GM06990 (cell line): Measurements from ENCODE around the gene ZNF793.
A peak's percentile ranks its signal among the peaks of the same experiment; 100 is the strongest.

Experiments used
- DNase-seq: peaks from one replicate; pipeline ENCODE4 v3.0.0-alpha.2; 2011; ENCODE audit not compliant: insufficient read length; ENCODE audit errors: extremely low read depth
- H3K27me3 ChIP-seq: replicated peaks from 2 replicates; pipeline ENCODE4 v1.6.0; 2011; ENCODE audit warnings: low read length; ENCODE audit not compliant: control insufficient read depth, insufficient read depth
- H3K36me3 ChIP-seq: 2 replicates; pipeline ENCODE4 v1.5.1; 2011; ENCODE audit warnings: low read length; ENCODE audit not compliant: control insufficient read depth, insufficient read depth
- H3K4me3 ChIP-seq: replicated peaks from 2 replicates; pipeline ENCODE4 v1.5.1; 2011; ENCODE audit warnings: low read depth, mild to moderate bottlenecking, control low read depth, low read length
- TF ChIP-seq, protein P1 (sequence below): IDR thresholded peaks from 2 replicates; pipeline ENCODE4 v1.5.1; 2011; ENCODE audit warnings: low read length, control low read depth, mild to moderate bottlenecking, inconsistent platforms; ENCODE audit not compliant: insufficient read depth, poor library complexity, severe bottlenecking

ZNF793 gene

DNA sequence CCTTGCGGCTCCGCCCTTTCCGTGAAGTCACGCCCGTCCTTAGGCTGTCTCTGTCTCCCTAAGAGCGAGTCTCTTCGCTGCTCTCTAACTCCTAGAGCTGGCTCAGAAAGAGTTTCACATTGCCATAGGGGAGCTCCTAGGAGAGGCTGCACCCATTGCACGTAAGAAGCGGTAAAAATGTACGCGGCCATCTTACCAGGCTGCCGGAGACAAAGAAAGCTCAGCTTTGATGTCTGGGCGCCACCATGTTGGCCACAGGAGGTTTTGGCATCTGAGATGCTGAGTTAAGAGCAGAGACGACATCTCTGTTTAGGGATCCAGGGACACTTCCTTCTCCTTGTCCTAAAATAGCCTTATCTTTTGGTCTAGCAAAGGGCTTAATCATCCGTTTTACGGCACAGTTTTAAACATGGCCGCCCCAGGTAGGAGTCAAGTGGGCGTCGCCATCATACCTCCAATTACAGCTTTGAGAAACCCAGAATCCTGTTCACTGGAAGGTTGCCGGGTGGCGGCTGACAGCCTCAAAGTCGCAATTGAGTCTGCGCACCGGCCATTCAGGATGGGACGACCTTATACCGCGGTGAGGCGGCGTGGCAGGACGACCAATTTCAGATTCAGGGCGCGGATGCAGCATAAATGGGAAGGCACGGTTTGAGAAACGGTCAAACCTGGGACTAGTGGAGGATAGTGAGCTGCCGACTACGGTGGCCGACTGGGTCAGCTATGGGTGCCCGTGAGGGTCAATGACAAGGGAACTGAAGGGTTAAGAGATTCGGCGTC lies at the start of gene ZNF793:
Gene ZNF793 (plus strand): TSS at position 553 of the 780 bp plus-strand sequence. CDS start 16,501 bp downstream, outside the sequence.
- Histone ChIP-seq H3K27me3 (no peaks in the 10 kb centered on the region), H3K4me3 (peak within 1 kb of the TSS; percentile 89), H3K36me3 (no peaks in the 10 kb centered on the region; the same call in 1 of the 2 replicates)
- TF ChIP-seq, protein P1, sequence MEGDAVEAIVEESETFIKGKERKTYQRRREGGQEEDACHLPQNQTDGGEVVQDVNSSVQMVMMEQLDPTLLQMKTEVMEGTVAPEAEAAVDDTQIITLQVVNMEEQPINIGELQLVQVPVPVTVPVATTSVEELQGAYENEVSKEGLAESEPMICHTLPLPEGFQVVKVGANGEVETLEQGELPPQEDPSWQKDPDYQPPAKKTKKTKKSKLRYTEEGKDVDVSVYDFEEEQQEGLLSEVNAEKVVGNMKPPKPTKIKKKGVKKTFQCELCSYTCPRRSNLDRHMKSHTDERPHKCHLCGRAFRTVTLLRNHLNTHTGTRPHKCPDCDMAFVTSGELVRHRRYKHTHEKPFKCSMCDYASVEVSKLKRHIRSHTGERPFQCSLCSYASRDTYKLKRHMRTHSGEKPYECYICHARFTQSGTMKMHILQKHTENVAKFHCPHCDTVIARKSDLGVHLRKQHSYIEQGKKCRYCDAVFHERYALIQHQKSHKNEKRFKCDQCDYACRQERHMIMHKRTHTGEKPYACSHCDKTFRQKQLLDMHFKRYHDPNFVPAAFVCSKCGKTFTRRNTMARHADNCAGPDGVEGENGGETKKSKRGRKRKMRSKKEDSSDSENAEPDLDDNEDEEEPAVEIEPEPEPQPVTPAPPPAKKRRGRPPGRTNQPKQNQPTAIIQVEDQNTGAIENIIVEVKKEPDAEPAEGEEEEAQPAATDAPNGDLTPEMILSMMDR = no peak
- peak; percentile 90 for DNase-seq

DNA sequence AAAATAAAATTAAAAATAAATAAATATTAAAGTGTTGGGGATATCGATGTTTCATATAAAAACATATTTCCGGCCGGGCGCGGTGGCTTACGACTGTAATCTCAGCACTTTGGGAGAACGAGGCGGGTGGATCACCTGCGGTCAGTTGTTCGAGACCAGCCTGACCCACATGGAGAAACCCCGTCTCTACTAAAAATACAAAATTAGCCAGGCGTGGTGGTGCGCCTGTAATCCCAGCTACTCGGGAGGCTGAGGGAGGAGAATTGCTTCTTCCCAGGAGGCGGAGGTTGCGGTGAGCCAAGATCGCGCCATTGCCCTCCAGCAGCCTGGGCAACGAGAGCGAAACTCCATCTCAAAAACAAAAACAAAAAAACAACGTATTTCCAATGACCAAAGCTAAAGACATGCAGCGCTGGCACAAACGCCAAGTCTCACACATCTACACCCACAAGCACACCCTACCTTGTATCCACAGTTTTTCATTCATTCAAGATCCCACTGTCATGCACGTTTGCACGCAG lies 40.4 kb upstream of the ZNF793 start:
- TF ChIP-seq, protein P1 = no peak
- Histone ChIP-seq H3K27me3 (no peaks in the 10 kb centered on the region), H3K4me3 (peak overlapping the region; percentile 84), H3K36me3 (no peaks in the 10 kb centered on the region; the same call in 1 of the 2 replicates)
- DNase-seq = no peak

DNA sequence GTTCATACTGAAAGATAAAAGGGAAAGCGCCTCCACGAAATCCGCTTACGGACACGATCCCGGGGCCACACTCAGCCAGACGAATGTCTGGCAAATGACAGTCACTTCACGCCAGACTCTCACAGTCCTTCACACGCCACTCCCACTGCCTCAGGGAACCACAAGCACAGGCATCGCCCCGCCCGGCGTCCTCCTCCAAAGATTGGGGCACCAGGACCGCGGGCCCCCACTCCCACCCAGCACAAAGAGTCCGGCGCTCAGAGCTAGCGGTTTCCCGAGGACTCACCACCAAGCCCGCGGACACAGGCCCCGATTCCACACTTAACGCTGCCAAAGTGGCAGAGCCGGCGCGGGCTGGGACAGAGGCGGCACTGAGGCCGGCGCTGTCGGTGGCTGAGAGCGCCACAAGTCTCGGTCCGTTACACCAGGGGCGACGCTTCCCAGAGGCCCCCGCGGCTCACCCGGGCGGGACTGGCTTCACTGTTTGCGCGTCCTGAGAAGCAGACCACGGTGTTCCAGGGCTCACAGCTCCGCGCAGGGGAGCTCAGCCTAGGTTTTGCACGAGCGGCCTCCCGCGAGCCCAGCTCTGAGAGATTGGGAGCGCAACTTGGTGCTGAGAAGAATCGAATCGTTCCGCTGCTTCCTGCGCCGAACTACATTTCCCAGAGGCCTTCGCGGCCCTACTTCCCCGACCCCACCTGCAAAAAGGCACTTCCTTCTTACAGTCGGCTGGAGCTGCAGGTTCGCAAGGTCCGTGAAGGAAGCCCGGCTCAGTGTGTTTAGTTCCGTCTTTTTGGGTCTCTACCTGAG lies 39.7 kb upstream of the ZNF793 start, which contains the start of gene ZNF569:
Gene ZNF569 (minus strand): TSS at position 647 of the 810 bp plus-strand sequence. CDS start 22,523 bp downstream, outside the sequence.
- TF ChIP-seq, protein P1 = no peak
- Histone ChIP-seq H3K27me3 (no peaks in the 10 kb centered on the region), H3K4me3 (peak within 1 kb of the TSS; percentile 84), H3K36me3 (no peaks in the 10 kb centered on the region; the same call in 1 of the 2 replicates)
- peak; percentile 92 for DNase-seq

DNA sequence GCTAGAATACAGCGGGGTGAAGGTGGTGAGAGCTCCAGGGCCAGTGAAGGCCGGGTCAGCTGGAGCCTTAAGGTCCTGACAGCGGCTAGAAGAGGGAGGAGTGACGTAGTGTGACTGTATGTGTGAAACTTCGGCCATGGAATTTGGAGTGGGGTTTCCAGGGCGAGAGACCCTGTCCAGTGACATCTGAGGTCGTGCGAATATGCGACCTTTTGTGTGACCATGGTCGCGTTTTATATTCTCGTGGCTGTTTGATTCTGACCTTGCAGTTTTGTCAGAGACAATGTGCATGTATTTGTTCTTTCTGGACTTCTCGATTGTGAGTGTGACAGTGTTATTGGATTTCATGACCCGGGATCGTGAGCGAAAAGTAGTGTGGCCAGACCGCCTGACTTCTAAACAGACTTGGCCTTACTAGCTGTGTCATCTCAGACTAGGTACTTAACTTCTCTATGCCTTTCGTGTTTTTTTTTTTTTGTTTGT lies 39.1 kb upstream of the ZNF793 start:
- TF ChIP-seq, protein P1 = no peak
- no peaks in the 10 kb centered on the region for H3K27me3 ChIP-seq
- H3K4me3 ChIP-seq = peak overlapping the region; percentile 84
- no peak for DNase-seq
- H3K36me3 ChIP-seq = no peaks in the 10 kb centered on the region; the same call in 1 of the 2 replicates

DNA sequence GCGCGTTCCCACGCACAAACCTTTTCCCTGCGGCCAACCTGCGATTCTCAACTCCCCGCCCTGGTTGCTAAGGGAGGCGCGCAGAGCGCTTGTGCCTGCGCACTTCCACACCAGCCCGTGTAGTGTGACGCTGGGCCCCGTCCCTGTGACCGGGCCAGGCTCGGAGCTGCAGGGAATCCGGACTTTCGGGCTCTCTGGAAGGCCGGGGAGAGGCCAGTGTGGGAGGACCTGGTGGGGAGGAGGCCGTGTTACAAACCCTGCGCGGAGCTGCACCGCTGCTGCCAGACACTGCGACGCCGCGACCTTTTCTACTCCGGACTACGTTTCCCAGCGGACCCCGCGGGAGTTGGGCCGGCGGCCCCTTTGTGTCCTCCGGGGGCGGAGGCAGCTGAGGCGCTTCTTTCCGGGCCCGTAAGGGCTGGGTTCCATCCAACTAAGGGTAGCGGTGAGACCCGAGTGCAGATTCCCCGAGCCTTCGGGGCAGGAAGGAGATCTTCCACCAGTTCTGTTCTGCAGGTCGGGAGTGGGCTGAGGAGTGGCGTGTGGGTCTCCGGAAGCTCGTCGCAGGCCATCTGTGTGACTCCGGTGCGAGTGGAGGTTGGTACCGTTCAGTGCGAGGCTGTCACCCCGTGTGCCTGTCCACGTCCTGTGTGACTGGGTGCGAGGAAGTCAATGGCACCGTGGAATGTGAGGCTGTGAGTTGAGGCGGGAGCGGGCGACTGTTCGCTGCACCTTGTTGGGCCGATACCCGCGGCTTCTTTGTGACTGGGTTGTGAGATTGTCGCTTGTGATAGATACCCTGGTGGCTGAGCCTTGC lies 37.6 kb upstream of the ZNF793 start, which contains the start of gene ZNF570:
Gene ZNF570 (plus strand): TSS at position 396 of the 817 bp plus-strand sequence. CDS start 999 bp downstream, outside the sequence.
- Histone ChIP-seq H3K4me3 (peak within 1 kb of the TSS; percentile 94), H3K27me3 (no peaks in the 10 kb centered on the region), H3K36me3 (no peaks in the 10 kb centered on the region; the same call in 1 of the 2 replicates)
- DNase-seq = peak; percentile 93
- TF ChIP-seq, protein P1 = no peak
